ENCODE data around the gene LPCAT1. TPM values are rescaled to one million over a fixed set of nuclear protein-coding genes. Genes with fewer than 3 reads are reported as not detected.

LPCAT1 gene
- polyA plus RNA-seq, 1 donor = 46.0 TPM

GRCh38 chr5:1445689-1446601, 77.8 kb downstream of the LPCAT1 start:
- DNase-seq = no peak

- DNase-seq = peak; percentile 53
These were observed 78.5 kb downstream of the LPCAT1 start, which contains the start of gene SLC6A3 for GRCh38 chr5:1445313-1445688. TSS of gene SLC6A3 (minus strand) at chr5:1445440. CDS start at chr5:1443197, 2,243 bp downstream.

GRCh38 chr5:1444361-1445189, 79.2 kb downstream of the LPCAT1 start:
- DNase-seq = no peak

- DNase-seq = no peak
These were observed 79.8 kb downstream of the LPCAT1 start for GRCh38 chr5:1443991-1444360.

- no peak for DNase-seq
These were observed 80.6 kb downstream of the LPCAT1 start for GRCh38 chr5:1443171-1443570.

GRCh38 chr5:1442222-1443145, 81.3 kb downstream of the LPCAT1 start:
- no peak for DNase-seq

- no peak for DNase-seq
These were observed 82.4 kb downstream of the LPCAT1 start for GRCh38 chr5:1441166-1441865.

- no peak for DNase-seq
These were observed 83.7 kb downstream of the LPCAT1 start for GRCh38 chr5:1440098-1440493.

GRCh38 chr5:1439388-1440097, 84.2 kb downstream of the LPCAT1 start:
- no peak for DNase-seq

GRCh38 chr5:1438871-1439270, 84.9 kb downstream of the LPCAT1 start:
- DNase-seq = no peak

- no peak for DNase-seq
These were observed 85.7 kb downstream of the LPCAT1 start for GRCh38 chr5:1437876-1438559.

GRCh38 chr5:1437226-1437829, 86.4 kb downstream of the LPCAT1 start:
- DNase-seq = no peak

- DNase-seq = no peak
These were observed 87.1 kb downstream of the LPCAT1 start for GRCh38 chr5:1436681-1437080.

- DNase-seq = no peak
These were observed 87.7 kb downstream of the LPCAT1 start for GRCh38 chr5:1436036-1436435.

- DNase-seq = no peak
These were observed 88.4 kb downstream of the LPCAT1 start for GRCh38 chr5:1435369-1435768.

- no peak for DNase-seq
These were observed 91.5 kb downstream of the LPCAT1 start for GRCh38 chr5:1432296-1432695.

GRCh38 chr5:1431896-1432295, 91.9 kb downstream of the LPCAT1 start:
- DNase-seq = no peak

- DNase-seq = no peak
These were observed 92.5 kb downstream of the LPCAT1 start for GRCh38 chr5:1431021-1431811.
